NCI-H1436 treated with DMSO at 0.1 percent for 48 hours (cell line): ENCODE data around the gene RREB1.

Source experiments
- DNase-seq: peaks from one replicate; lab custom pipeline; 2025; lab: John Stamatoyannopoulos, UW

The RREB1 gene

DNA sequence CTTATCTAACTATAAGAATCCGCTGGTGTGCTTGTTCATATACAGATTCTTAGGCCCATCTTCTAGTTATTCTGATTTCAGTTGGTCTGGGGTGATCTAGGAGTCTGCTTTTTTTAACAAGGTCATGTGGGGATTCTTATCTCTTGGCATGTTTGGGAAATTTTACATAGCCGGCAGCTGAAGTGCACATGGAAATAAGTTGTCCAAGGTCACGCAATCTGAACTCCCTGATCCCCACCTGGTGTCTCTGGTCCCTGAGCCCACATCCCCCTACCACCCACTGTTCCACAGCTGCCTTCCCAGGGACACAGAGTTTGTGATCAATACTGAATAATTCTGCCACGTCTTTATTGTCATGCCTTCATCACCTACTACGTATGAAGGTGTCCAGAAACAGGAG, 114.4 kb downstream of the RREB1 start:
- no peak for DNase-seq

DNA sequence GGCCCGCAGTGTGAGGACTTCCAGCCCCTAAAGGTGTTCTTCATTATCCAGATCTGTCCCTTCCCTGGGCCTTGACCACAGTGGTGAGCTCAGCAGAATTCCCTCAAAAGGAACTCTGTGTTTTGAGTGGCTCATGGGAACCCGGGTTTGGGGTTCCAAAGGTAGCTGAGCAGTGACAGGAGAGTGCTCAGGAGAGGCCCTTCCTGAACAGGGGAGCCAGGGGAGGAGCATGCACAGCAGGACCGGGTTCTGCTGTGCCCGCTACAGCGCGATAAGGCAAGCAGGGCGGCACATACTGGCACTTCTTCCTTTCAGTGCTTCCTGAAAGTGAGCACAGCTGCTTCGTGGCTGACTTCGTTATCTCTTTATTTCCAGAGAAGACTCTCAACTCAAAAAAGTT, 117.0 kb downstream of the RREB1 start:
- no peak for DNase-seq

DNA sequence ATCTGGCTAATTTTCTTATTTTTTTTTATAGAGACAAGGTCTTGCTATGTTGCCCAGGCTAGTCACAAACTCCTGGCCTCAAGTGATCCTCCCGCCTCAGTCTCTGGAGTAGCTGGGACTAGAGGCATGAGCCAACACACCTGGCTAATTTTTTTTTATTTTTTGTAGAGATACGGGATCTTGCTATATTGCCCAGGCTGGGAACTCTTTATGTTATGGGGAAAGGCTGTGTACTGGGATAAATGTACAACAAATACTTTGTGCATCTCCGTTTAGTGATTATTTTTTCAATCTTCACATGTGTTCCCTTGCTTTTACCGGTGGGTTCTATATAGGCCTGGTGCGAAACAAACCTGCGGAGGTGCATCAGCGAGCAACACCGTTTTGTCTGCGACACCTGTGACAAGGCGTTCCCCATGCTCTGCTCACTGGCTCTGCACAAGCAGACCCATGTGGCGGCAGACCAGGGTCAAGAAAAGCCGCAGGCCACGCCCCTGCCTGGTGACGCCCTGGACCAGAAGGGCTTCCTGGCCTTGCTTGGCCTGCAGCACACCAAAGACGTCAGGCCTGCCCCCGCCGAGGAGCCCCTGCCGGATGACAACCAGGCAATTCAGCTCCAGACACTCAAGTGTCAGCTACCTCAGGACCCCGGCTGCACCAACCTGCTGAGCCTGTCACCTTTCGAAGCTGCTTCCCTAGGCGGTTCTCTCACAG, 121.1 kb downstream of the RREB1 start:
- no peak for DNase-seq

DNA sequence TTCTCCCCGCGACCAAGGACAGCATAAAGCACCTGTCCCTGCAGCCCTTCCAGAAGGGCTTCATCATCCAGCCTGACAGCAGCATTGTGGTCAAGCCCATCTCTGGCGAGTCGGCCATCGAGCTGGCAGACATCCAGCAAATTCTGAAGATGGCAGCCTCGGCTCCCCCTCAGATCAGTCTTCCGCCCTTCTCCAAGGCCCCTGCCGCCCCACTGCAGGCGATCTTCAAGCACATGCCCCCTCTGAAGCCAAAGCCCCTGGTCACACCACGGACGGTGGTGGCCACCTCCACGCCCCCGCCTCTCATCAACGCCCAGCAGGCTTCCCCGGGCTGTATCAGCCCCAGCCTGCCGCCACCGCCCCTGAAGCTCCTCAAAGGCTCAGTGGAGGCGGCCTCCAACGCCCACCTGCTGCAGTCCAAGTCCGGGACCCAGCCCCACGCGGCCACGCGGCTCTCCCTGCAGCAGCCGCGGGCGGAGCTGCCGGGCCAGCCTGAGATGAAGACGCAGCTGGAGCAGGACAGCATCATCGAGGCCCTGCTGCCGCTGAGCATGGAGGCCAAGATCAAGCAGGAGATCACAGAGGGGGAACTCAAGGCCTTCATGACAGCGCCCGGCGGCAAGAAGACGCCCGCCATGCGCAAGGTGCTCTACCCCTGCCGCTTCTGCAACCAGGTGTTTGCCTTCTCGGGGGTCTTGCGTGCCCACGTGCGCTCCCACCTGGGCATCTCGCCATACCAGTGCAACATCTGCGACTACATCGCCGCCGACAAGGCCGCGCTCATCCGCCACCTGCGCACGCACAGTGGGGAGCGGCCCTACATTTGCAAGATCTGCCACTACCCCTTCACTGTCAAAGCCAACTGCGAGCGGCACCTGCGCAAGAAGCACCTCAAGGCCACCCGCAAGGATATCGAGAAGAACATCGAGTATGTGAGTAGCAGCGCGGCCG, 121.9 kb downstream of the RREB1 start:
- no peak for DNase-seq

DNA sequence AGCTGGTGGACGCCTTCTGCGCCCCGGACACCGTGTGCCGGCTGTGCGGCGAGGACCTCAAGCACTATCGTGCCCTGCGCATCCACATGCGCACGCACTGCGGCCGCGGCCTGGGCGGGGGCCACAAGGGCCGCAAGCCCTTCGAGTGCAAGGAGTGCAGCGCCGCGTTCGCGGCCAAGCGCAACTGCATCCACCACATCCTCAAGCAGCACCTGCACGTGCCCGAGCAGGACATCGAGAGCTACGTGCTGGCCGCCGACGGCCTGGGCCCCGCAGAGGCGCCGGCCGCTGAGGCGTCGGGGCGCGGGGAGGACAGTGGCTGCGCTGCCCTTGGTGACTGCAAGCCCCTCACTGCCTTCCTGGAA, 122.5 kb downstream of the RREB1 start:
- DNase-seq, result no peak

DNA sequence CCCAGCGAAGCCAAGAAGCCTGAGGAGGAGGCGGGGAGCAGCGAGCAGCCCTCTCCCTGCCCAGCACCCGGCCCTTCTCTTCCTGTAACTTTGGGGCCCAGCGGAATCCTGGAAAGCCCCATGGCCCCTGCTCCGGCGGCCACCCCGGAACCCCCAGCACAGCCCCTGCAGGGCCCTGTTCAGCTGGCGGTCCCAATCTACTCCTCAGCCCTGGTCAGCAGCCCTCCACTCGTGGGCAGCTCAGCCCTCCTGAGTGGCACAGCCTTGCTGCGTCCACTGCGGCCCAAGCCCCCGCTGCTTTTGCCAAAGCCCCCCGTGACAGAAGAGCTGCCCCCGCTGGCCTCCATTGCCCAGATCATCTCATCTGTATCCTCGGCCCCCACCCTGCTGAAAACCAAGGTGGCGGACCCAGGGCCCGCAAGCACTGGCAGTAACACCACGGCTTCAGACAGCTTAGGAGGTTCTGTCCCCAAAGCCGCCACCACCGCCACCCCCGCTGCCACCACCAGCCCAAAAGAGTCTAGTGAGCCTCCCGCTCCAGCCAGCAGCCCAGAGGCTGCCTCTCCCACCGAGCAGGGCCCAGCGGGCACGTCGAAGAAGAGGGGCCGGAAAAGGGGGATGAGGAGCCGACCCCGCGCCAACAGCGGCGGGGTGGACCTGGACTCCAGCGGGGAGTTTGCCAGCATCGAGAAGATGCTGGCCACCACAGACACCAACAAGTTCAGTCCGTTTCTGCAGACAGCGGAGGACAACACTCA, 123.4 kb downstream of the RREB1 start:
- DNase-seq, result no peak

DNA sequence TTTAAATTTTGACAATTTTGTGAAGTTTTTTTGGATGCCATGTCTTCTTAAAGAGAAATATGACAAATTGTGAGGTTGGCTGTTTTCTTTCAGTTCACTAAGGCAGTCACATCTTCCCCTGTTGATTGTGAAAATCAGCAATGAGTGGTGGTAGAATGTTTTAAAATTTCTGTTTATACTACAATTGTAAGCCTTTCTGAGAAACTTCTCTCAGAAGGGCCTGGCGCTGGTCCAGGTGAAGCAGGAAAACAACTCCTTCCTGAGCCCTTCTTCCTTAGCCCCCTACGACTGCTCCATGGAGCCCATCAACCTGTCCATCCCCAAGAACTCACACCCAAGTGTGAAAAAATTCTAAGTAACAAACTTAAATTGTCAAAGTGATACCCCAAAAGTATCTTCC, 124.6 kb downstream of the RREB1 start:
- no peak for DNase-seq

DNA sequence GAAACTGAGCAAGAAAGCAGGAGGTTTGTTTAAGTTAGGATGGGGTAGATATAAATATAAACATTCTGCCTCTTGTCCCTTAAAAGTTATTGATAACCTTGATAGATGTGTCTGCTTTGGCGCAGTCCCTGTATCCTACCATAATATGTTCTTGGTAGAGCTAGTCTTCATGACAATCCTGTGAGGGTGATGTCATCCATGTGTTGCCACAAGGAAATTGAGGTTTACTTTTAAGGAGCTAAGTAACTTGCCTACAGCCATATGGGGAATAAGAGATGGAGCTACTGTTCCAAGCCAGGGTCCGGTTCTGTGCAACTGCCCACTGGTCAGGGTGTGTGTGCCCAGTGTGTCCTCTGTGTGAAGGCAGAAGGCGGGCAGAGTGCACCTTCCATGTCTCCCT, 126.8 kb downstream of the RREB1 start:
- DNase-seq, result no peak

DNA sequence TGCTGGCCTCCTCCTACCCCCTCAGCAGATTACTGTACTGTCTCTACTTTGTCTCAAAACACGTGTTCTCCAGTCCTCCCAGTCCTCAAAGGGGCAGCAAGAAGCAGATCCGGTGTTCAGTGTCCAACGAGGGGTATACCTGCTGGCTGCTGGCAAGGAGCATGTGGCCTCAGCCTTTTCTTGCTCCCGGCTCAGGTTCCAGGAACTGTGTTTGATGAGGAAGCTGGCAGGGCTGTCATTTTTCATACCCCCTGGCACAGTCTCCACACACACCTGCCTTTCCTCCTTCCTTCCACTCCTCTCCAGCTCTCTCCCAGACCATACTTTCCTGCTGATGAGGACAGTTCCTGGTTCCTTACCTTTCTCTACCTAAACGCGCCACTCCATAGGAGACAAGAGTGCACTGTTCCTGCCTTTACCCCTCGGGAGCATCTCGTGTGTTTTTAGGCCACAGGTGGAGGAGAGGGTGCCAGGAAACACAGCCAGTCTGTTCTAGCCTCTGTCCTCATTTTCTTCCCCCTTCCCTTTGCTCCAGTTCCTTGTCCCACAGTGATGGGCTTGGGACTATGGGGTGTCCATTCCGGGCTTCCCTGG, 128.0 kb downstream of the RREB1 start:
- DNase-seq, result no peak

DNA sequence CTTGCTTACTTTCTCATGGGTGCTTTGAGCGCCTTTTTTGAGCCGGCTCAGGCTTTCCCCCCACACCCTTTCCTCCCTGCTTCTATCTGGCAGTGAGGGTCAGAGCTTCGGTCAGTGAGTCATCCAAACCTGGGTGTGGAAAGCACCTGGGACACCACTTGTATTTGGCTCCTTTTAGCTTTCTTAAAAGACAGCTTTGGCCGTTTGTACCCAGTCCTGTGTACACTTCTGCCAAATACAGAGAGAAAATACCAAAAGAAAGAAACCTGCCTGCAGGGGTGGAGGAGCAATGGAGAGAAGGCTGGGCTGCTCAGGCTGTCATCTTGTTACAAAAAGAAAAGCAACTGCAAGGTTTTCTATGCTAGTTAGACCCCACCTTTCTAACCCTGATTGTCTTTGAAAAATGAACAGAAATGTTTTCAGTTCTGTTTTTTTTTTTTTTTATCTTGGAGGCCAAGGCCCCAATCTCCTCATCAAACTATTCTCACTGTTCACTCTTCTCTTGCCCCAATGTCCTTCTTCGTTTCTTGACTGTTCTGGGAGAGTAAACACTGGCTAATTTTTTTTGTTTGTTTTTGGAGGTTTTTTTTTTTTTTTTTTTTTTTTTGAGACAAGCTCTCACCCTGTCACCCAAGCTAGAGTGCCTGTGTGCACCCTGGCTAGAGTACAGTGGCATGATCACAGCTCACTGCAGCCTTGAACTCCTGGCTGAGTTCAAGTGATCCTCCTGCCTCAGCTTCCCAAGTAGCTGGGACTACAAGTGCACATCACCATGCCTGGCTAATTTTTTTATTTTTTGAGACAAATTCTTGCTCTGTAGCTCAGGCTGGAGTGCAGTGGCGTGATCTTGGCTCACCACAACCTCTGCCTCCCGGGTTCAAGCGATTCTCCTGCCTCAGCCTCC, 128.8 kb downstream of the RREB1 start:
- DNase-seq, result no peak

DNA sequence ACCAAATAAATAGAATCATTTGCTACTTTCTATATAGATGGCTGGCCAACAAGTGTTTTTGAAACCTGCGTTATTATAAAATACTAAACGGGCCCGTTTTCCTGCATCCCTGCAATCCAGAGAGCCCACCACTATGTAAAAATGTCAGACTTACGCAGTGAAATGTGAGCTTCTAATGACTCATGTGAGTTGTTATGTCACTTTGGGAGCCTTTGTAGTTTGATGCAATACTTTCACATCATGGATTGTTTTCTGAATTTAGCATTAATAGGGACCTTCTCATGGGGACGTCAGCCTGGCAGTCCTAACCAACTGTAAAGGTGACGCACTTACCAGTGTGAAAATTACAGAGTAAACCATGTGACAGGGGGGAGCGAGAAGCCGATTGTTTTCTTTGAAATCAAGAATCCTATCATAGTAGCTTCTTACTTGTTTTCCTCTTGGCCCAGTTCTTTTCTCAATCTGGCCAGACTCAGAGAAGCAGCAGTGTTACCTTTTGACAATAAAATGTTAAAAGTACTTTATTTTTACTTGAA, 130.0 kb downstream of the RREB1 start:
- no peak for DNase-seq

DNA sequence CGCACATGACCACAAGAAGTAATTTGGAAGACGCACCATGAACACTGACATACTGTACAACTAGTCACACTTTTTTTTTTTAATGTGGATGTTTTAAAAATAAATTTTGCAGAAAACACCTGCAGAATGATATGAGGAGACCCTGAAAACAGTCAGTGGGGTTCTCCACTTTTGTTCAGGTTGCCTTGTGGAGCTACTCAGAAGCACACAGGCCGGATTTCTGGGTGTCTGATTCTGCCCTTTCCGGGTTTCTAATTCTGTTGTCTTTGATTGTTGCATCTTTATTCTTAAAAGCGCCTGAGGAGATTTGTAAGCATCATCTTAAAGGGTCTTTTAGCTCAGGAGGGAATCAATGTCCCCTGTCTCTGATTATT, 130.8 kb downstream of the RREB1 start:
- no peak for DNase-seq

DNA sequence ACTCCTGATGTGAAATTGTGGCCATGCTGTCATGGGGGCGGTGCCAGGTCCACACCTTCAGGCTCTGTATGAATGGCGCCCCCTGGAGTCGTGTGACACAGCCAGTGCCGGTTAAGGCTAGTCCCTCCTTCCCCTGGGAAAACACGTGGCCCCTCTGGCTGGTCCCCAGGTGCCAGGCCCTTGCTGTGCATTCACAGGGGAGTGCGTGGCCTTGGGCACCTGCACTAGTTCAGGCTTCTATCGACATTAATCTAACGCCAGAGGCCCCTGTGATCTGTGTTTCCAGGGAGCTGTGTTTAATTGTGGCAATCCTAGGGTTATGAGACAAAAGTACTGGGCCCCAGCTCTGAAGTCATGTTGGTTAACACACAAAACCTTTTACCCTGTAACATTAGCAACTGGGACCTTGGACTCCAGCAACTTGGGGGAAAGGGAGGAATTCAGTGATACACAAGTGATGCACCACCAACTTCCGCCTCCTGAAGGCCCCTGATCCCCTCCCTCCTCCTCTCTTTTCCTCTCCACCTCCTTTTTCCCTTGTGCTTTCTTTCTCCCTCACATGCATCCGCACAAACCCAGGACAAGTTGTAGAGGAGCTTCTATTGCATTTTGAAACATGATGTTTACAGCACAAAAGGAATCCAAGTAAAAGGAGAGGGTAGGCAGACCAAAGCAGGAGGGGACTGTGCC, 131.3 kb downstream of the RREB1 start:
- peak; percentile 80 for DNase-seq

DNA sequence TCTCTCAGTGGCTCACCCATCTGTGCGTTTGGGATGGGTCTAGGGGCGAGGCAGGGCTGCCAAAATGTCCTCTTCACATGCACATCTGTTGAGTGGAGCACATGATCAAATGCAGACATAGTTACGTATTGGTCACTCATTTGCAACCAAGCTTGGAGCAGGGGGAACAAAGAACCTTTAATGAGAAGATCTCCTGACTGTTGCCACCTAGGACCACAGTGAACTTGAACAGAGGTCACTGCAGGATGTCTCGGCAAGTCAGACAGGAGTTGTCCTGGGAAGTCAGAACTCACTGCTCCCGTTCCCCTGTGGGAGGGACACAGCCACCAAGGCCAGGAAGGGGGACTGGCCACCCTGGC, 131.8 kb downstream of the RREB1 start:
- DNase-seq, result no peak

DNA sequence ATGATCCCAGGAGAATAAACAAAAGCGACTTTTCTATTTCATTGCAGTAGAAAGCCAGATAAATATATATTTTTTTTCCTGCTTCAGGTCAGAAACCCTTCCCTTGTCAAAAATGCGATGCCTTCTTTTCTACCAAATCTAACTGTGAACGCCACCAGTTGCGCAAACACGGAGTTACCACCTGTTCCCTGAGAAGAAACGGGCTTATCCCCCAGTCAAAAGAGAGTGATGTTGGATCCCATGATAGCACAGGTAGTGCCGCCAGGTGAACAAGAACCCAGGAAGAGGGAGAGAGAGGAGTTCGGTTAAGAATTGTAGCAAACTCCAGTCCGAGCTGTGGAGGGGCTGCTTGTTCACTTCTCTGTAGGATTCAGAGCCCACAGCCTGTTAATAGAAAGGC, 132.6 kb downstream of the RREB1 start:
- no peak for DNase-seq

DNA sequence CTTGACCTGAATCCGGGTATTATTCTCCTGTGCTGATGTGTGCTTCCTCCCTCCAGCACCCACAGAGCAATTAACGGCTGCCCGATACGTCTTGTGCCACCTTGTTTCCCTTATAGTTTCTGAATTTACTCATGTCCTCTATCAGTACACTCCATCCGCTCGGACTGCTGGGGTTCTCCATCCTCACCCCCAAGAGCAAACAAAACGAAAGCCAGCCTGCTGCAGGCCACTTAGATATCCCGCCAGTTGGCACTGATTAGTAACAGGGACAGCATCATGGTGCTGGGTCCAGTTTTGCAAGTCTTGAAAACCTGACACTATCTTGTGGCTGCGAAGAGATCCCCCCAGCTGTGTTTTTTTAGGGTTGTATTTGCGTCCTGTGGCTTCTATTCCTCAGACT, 133.4 kb downstream of the RREB1 start:
- DNase-seq, result no peak

DNA sequence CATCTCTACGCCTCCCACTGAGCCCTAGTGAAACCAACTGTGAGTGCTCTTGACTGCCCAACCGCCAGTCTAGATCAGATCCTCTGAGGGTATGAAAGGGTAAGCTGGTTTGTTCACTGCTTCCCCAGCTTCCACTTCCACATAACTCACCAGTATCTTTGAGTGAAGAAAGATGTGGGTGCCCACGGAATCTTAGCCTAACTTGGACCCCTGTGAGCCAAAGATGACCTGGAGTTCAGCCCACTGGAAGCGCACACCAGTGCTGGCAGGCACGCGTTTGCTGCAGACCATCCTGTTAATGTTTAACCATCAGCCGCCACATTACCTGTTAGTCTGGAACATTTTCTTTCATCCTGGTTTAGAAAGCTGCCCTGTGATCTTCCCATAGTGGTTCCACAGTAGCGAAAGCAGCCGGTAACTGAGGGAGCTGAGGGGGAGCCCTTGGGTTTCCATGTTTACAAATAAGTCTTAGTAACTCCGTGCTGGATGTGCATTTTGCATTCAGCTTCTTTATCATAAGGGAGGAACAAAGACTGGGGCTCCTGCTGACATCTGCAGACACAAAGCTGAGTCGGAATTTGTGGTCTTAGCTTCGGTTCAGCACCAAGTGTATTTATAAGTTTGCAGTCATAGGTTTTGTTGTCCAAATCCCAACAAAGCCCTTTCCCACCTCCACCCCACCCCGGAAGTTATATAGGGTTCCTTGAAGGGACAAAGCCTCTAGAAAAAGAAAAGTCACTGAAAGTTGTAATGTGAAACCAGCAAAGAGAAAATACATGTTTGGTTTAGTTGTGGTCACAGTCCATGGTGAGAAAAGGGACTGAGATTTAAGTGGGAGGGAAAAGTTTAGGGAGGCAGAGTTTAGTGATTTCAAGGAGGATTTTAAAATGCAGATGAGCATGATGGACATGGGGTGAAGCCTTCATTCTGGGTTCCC, 134.2 kb downstream of the RREB1 start:
- DNase-seq, result no peak

DNA sequence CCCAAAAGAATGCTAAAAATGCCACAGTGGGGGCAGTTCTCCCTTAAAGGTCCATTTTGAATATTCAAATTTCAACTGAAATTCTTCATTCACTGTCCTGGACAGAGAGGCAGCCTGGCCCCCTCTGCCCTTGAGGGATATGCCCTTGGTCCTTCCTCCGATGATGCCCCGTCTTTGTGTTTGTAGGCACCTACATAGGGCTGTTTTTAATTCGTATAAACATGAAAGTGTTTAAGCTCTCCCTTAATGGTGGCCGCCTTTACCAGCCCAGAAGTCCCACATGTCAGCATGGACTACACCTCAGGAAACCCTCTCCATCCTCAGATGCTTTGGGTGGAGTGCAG, 135.0 kb downstream of the RREB1 start:
- no peak for DNase-seq

DNA sequence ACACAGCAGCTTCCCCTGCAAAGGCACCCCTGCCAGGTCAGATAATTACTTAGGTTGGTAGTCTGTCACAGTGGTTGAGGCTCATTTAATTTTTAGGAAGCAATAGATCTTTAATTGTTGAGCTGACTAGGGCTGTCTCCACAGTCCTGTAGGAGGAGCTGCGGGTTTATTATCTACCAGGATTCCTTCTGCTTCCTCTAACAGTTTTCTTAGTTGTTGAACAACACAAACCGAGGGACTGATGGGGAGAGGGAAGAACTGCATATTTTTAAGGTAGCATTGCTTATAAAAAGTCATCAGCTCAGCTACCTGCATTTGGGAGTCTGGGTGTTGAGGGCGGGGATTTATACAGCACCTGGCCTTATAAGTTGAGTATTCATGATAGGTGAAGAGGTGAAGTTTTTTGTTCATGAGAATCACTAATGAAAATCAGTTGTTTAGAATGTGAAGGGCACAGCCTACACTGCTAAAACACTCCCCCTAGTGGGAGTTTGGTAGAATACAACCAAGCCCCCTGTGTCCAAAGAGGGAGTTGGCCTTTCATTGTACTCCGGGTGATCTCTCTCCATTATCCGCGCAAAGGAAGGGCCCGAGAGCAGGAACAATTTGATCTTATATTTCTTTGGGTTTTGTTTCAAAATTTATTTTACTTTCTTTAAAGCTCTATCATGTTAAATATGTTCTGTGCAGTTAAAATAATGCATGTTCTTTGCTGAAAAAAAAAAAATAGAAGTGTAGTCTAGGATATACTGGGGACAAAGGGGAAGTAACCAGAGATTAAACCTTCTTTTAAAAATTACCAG, 135.6 kb downstream of the RREB1 start:
- no peak for DNase-seq
